ENCODE results near the gene UBE4B.
A peak's percentile ranks its signal among the peaks of the same experiment; 100 is the strongest.
"Not testable (repeated sequence)": the region's sequence is repeated elsewhere in the genome, so short reads cannot be mapped to it uniquely, and the experiment has no call there.

The UBE4B gene

GRCh38 chr1:10064416-10065343 lies 31.9 kb downstream of the UBE4B start:
- peak; percentile 14 for DNase-seq (ENCODE audit: low read depth, low spot score)
- H3K4me3 ChIP-seq (ENCODE audit: low read length): no peak overlapping the region

GRCh38 chr1:10065344-10065685 lies 32.6 kb downstream of the UBE4B start:
- H3K4me3 ChIP-seq (ENCODE audit: low read length): no peak overlapping the region
- no peak for DNase-seq (ENCODE audit: low read depth, low spot score)

- no peak for DNase-seq (ENCODE audit: low read depth, low spot score)
- H3K4me3 ChIP-seq (ENCODE audit: low read length): no peak overlapping the region
Observed at GRCh38 chr1:10065760-10066159, 33.0 kb downstream of the UBE4B start.

GRCh38 chr1:10068605-10069294 lies 36.0 kb downstream of the UBE4B start:
- DNase-seq (ENCODE audit: low read depth, low spot score): no peak
- H3K4me3 ChIP-seq (ENCODE audit: low read length): no peak overlapping the region

GRCh38 chr1:10070206-10070605 lies 37.4 kb downstream of the UBE4B start:
- H3K4me3 ChIP-seq (ENCODE audit: low read length): no peak overlapping the region
- no peak for DNase-seq (ENCODE audit: low read depth, low spot score)

GRCh38 chr1:10071640-10072039 lies 38.9 kb downstream of the UBE4B start:
- H3K4me3 ChIP-seq (ENCODE audit: low read length): no peak overlapping the region
- no peak for DNase-seq (ENCODE audit: low read depth, low spot score)

- H3K4me3 ChIP-seq (ENCODE audit: low read length); DNase-seq (ENCODE audit: low read depth, low spot score): not testable (repeated sequence)
Observed at GRCh38 chr1:10073371-10073770, 40.6 kb downstream of the UBE4B start.

- peak; percentile 12 for DNase-seq (ENCODE audit: low read depth, low spot score)
- no peak overlapping the region for H3K4me3 ChIP-seq (ENCODE audit: low read length)
Observed at GRCh38 chr1:10074059-10074851, 41.5 kb downstream of the UBE4B start.

GRCh38 chr1:10074852-10075730 lies 42.3 kb downstream of the UBE4B start:
- no peak for DNase-seq (ENCODE audit: low read depth, low spot score)
- H3K4me3 ChIP-seq (ENCODE audit: low read length): no peak overlapping the region

- H3K4me3 ChIP-seq (ENCODE audit: low read length): no peak overlapping the region
- no peak for DNase-seq (ENCODE audit: low read depth, low spot score)
Observed at GRCh38 chr1:10075732-10076131, 43.0 kb downstream of the UBE4B start.

- no peak overlapping the region for H3K4me3 ChIP-seq (ENCODE audit: low read length)
- no peak for DNase-seq (ENCODE audit: low read depth, low spot score)
Observed at GRCh38 chr1:10078494-10078893, 45.7 kb downstream of the UBE4B start.

GRCh38 chr1:10080523-10080922 lies 47.8 kb downstream of the UBE4B start:
- no peak for DNase-seq (ENCODE audit: low read depth, low spot score)
- H3K4me3 ChIP-seq (ENCODE audit: low read length): no peak overlapping the region

- H3K4me3 ChIP-seq (ENCODE audit: low read length): no peak overlapping the region
- DNase-seq (ENCODE audit: low read depth, low spot score): no peak
Observed at GRCh38 chr1:10082785-10083479, 50.2 kb downstream of the UBE4B start.

GRCh38 chr1:10084045-10084444 lies 51.3 kb downstream of the UBE4B start:
- H3K4me3 ChIP-seq (ENCODE audit: low read length): no peak overlapping the region
- DNase-seq (ENCODE audit: low read depth, low spot score): no peak

GRCh38 chr1:10085076-10085475 lies 52.3 kb downstream of the UBE4B start:
- H3K4me3 ChIP-seq (ENCODE audit: low read length): no peak overlapping the region
- no peak for DNase-seq (ENCODE audit: low read depth, low spot score)

- no peak for DNase-seq (ENCODE audit: low read depth, low spot score)
Observed at GRCh38 chr1:10087210-10087609, 54.5 kb downstream of the UBE4B start.

GRCh38 chr1:10101929-10102328 lies 69.2 kb downstream of the UBE4B start:
- no peak overlapping the region for H3K4me3 ChIP-seq (ENCODE audit: low read length)
- no peak for DNase-seq (ENCODE audit: low read depth, low spot score)

More at GRCh38 chr1:10087210-10087609, 54.5 kb downstream of the UBE4B start:
- no peak overlapping the region for H3K4me3 ChIP-seq (ENCODE audit: low read length)

GRCh38 chr1:10103193-10103592 lies 70.4 kb downstream of the UBE4B start:
- no peak overlapping the region for H3K4me3 ChIP-seq (ENCODE audit: low read length)
- no peak for DNase-seq (ENCODE audit: low read depth, low spot score)
